HCT116 (cell line): ENCODE results near the gene MTMR12. TPM values are rescaled to one million over a fixed set of nuclear protein-coding genes. Genes with fewer than 3 reads are reported as not detected.
A peak's percentile ranks its signal among the peaks of the same experiment; 100 is the strongest.

Experiments
- ATAC-seq: fragments of 200-7000 bp; cut with Tn5 transposase; 2 replicates; pipeline ENCODE4 v1.9.1; 2020; ENCODE audit warnings: mild to moderate bottlenecking, moderate library complexity
- BruUV-seq: library from RNA; stranded (reverse); fragments of 400-500 nt; replicated peaks from 2 replicates; lab custom pipeline; 2021; lab: Mats Ljungman, UMichigan
- CTCF ChIA-PET: fragments of 300-600 bp; sonication (Branson Sonifier 250); formaldehyde crosslinking; loops from one replicate; lab custom pipeline; 2021; ENCODE audit warnings: antibody characterized with exemption; lab: Charles Lee
- POLR2A ChIA-PET: fragments of 300-600, 350-600 bp; sonication (Branson Sonifier 250); formaldehyde crosslinking; loops from one replicate; lab custom pipeline; 2021; ENCODE audit warnings: antibody characterized with exemption; lab: Charles Lee
- RAD21 ChIA-PET, 2 experiments: fragments of 300-600 bp; sonication (Branson Sonifier 250); formaldehyde crosslinking; loops; one replicate each; lab custom pipeline; 2023; ENCODE audit warnings: low total read pairs in 2 of 2; ENCODE audit not compliant: uncharacterized antibody in 2 of 2, unreplicated experiment in 2 of 2, low non-redundant PET in 1 of 2; lab: Charles Lee
- DNase-seq: peaks from one replicate; pipeline ENCODE4 v3.0.0-alpha.2; 2010; ENCODE audit warnings: low read depth, low spot score
- H2AFZ ChIP-seq: fragments of 200-600 bp; shearing (Covaris generic), sonication (generic); 2 replicates; pipeline ENCODE4 v1.6.1; 2017; ENCODE audit warnings: low read depth, mixed run types, mixed read lengths, antibody characterized with exemption, low read length; ENCODE audit not compliant: poor library complexity, severe bottlenecking
- H3K27ac ChIP-seq: 2 replicates; pipeline ENCODE4 v1.5.1; 2012; ENCODE audit warnings: low read depth, low read length
- H3K27me3 ChIP-seq: fragments of 200-600 bp; sonication (generic); 2 replicates; pipeline ENCODE4 v1.6.1; 2016; ENCODE audit warnings: mixed run types, low read length, mixed read lengths; ENCODE audit not compliant: insufficient read depth
- H3K36me3 ChIP-seq, 2 experiments: fragments of 200-500 bp in 1 of 2; fragments of 200-600 bp in 1 of 2; sonication (Bioruptor generic) in 1 of 2; sonication (generic) in 1 of 2; 2 replicates each; pipeline versions ENCODE4 v1.5.1 to v1.6.1; 2014 to 2016; ENCODE audit warnings: low read length in 2 of 2, inconsistent platforms in 1 of 2, mixed read lengths in 1 of 2, mixed run types in 1 of 2; ENCODE audit not compliant: insufficient read depth in 2 of 2, control insufficient read depth in 1 of 2
- H3K4me1 ChIP-seq, 2 experiments: fragments of 200-600 bp in 1 of 2; sonication (generic) in 1 of 2; 2 replicates each; pipeline versions ENCODE4 v1.5.1 to v1.6.1; 2012 to 2017; ENCODE audit warnings: low read length in 2 of 2, inconsistent platforms in 1 of 2, mild to moderate bottlenecking in 1 of 2, mixed read lengths in 1 of 2, mixed run types in 1 of 2, moderate library complexity in 1 of 2; ENCODE audit not compliant: insufficient read depth in 2 of 2, control insufficient read depth in 1 of 2
- H3K4me2 ChIP-seq: fragments of 200-600 bp; sonication (generic); 2 replicates; pipeline ENCODE4 v1.6.1; 2017; ENCODE audit warnings: mixed run types, low read length, mixed read lengths
- H3K4me3 ChIP-seq, 2 experiments: fragments of 200-600 bp in 1 of 2; sonication (generic) in 1 of 2; replicated peaks in 1 of 2; 2 replicates each; pipeline ENCODE4 v1.5.1; 2011 to 2016; ENCODE audit warnings: low read length in 2 of 2, control low read depth in 1 of 2, low read depth in 1 of 2, mild to moderate bottlenecking in 1 of 2, mixed read lengths in 1 of 2, mixed run types in 1 of 2
- H3K79me2 ChIP-seq: fragments of 200-600 bp; sonication (generic); 2 replicates; pipeline ENCODE4 v1.6.1; 2017; ENCODE audit warnings: mild to moderate bottlenecking, mixed run types, low read length, moderate library complexity, mixed read lengths; ENCODE audit not compliant: insufficient read depth
- H3K9ac ChIP-seq: fragments of 200-600 bp; sonication (generic); 2 replicates; pipeline ENCODE4 v1.6.1; 2016; ENCODE audit warnings: low read length, mixed read lengths
- H3K9me2 ChIP-seq: fragments of 200-600 bp; sonication (generic), shearing (Covaris generic); 2 replicates; pipeline ENCODE4 v1.6.1; 2017; ENCODE audit warnings: mixed run types, mild to moderate bottlenecking, moderate library complexity; ENCODE audit not compliant: insufficient read depth
- H3K9me3 ChIP-seq, 2 experiments: fragments of 200-500 bp in 1 of 2; fragments of 200-600 bp in 1 of 2; sonication (Bioruptor generic) in 1 of 2; sonication (generic) in 1 of 2; 2 replicates each; pipeline ENCODE4 v1.6.1; 2014 to 2017; ENCODE audit warnings: low read length in 2 of 2, mixed read lengths in 2 of 2, inconsistent platforms in 1 of 2, low read depth in 1 of 2, mild to moderate bottlenecking in 1 of 2, mixed run types in 1 of 2, moderate library complexity in 1 of 2; ENCODE audit not compliant: control insufficient read depth in 1 of 2, insufficient read depth in 1 of 2
- H4K20me1 ChIP-seq: fragments of 200-600 bp; sonication (generic), shearing (Covaris generic); 2 replicates; pipeline ENCODE4 v1.6.1; 2017; ENCODE audit warnings: mixed run types, mild to moderate bottlenecking, moderate library complexity; ENCODE audit not compliant: insufficient read depth
- CBX3 ChIP-seq: IDR thresholded peaks from 2 replicates; pipeline ENCODE4 v1.6.1; 2012; ENCODE audit warnings: low read depth
- CEBPB ChIP-seq: IDR thresholded peaks from 2 replicates; pipeline ENCODE4 v1.6.1; 2012; ENCODE audit warnings: low read depth
- EGR1 ChIP-seq: IDR thresholded peaks from 2 replicates; pipeline ENCODE4 v1.6.1; 2012; ENCODE audit warnings: low read depth
- ELF1 ChIP-seq: IDR thresholded peaks from 2 replicates; pipeline ENCODE4 v1.6.1; 2012; ENCODE audit warnings: low read depth, borderline replicate concordance
- EZH2 ChIP-seq: fragments of 200-600 bp; sonication (generic); IDR thresholded peaks from 2 replicates; pipeline ENCODE4 v1.6.1; 2017; ENCODE audit warnings: antibody characterized with exemption, mixed run types
- FOSL1 ChIP-seq: IDR thresholded peaks from 2 replicates; pipeline ENCODE4 v1.6.1; 2012; ENCODE audit warnings: low read depth
- JUND ChIP-seq: IDR thresholded peaks from 2 replicates; pipeline ENCODE4 v1.6.1; 2012
- POLR2A ChIP-seq: IDR thresholded peaks from 2 replicates; pipeline ENCODE4 v1.7.0; 2011; ENCODE audit warnings: borderline replicate concordance; ENCODE audit not compliant: insufficient read depth, insufficient read length; ENCODE audit errors: extremely low read depth
- POLR2AphosphoS5 ChIP-seq: IDR thresholded peaks from 2 replicates; pipeline ENCODE4 v1.6.1; 2011; ENCODE audit warnings: mild to moderate bottlenecking, low read depth, low read length, moderate library complexity
- RAD21 ChIP-seq: IDR thresholded peaks from 2 replicates; pipeline ENCODE4 v1.6.1; 2012; ENCODE audit warnings: low read depth, mild to moderate bottlenecking
- REST ChIP-seq: IDR thresholded peaks from 2 replicates; pipeline ENCODE4 v1.6.1; 2012; ENCODE audit warnings: low read depth
- SIN3A ChIP-seq: IDR thresholded peaks from 2 replicates; pipeline ENCODE4 v1.6.1; 2012; ENCODE audit warnings: low read depth
- SP1 ChIP-seq: IDR thresholded peaks from 2 replicates; pipeline ENCODE4 v1.6.1; 2012; ENCODE audit warnings: low read depth
- SRF ChIP-seq: IDR thresholded peaks from 2 replicates; pipeline ENCODE4 v1.6.1; 2012; ENCODE audit warnings: low read depth
- YY1 ChIP-seq: IDR thresholded peaks from 2 replicates; pipeline ENCODE4 v1.6.1; 2011; ENCODE audit warnings: low read length, low read depth, moderate library complexity, mild to moderate bottlenecking; ENCODE audit not compliant: insufficient replicate concordance; ENCODE audit errors: extremely low read depth
- ZFX ChIP-seq: fragments of 450-650 bp; IDR thresholded peaks from 2 replicates; pipeline ENCODE4 v1.6.1; 2017
- ZNF274 ChIP-seq: fragments of 200-500 bp; sonication (Bioruptor generic); IDR thresholded peaks from 2 replicates; pipeline ENCODE4 v1.6.1; 2014; ENCODE audit warnings: mild to moderate bottlenecking, low read depth, low read length, inconsistent platforms
- intact Hi-C: fragments of 100-400 bp; cut with micrococcal nuclease; formaldehyde crosslinking; loops from 2 replicates; pipeline ENCODE4 v1.10.0; 2022
- total RNA-seq: library from RNA; stranded (reverse); gene quantifications from one replicate; pipeline ENCODE4 v1.2.1, GENCODE V29; 2021; ENCODE audit not compliant: unreplicated experiment
- TF ChIP-seq, protein P1 (sequence below): IDR thresholded peaks from 2 replicates; pipeline ENCODE4 v1.6.1; 2011; ENCODE audit warnings: mild to moderate bottlenecking, low read length, moderate library complexity; ENCODE audit not compliant: insufficient replicate concordance; ENCODE audit errors: extremely low read depth
- TF ChIP-seq, protein P2 (sequence below), 3 experiments: fragments of 200-600 bp in 1 of 3; sonication (generic) in 1 of 3; IDR thresholded peaks in 2 of 3; conservative IDR thresholded peaks in 1 of 3; 2 replicates each; pipeline ENCODE4 v1.5.1; 2012 to 2017; ENCODE audit warnings: low read depth in 2 of 3, low read length in 2 of 3, antibody characterized with exemption in 1 of 3, borderline replicate concordance in 1 of 3, control low read depth in 1 of 3, mild to moderate bottlenecking in 1 of 3, mixed read lengths in 1 of 3, mixed run types in 1 of 3, moderate library complexity in 1 of 3; ENCODE audit not compliant: insufficient read depth in 1 of 3
- TF ChIP-seq, protein P3 (sequence below): IDR thresholded peaks from 2 replicates; pipeline ENCODE4 v1.6.1; 2012

Gene MTMR12
- total RNA-seq, 1 experiment from 2014 or later: 27.3 TPM

DNA sequence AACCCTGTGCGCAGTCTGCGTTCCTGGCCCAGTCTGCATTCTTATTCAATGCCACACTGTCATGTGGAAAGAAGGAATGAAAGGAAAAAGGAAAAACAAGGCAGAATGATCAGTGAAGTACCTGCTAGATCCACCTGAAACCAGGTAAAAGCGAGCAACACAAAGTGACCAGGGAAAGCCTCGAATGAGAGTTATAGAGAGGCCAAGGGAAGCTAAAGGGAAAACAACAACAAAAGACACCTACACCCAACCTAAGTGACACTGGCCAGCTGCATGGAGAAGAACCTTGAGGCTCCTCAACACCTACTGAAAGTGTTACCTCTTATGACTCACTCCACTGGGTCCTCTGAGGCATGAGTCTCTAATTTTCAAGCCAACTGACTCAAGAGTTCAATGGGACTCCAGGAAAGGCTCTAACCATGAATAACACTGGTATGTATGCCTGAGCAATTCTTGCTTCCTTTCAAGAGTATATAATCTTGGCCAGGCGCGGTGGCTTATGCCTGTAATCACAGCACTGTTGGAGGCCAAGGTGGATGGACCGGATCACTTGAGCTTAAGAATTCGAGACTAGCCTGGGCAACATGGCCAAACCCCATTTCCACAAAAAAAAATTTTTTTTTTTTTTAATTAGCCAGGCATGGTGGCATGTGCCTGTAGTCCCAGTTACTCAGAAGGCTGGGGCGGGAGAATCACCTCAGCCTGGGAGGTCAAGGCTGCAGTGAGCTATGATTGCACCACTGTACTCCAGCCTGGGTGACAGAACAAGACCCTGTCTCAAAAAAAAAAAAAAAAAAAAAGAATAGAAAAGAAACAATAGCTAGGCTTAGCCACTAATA, 29.0 kb downstream of the MTMR12 start:
- H3K4me2 ChIP-seq: 0 out of 2 replicates have a peak overlapping the region, but pooled peaks have one; percentile 3
- H3K36me3 ChIP-seq: no peaks in the 10 kb centered on the region
- TF ChIP-seq, protein P1, sequence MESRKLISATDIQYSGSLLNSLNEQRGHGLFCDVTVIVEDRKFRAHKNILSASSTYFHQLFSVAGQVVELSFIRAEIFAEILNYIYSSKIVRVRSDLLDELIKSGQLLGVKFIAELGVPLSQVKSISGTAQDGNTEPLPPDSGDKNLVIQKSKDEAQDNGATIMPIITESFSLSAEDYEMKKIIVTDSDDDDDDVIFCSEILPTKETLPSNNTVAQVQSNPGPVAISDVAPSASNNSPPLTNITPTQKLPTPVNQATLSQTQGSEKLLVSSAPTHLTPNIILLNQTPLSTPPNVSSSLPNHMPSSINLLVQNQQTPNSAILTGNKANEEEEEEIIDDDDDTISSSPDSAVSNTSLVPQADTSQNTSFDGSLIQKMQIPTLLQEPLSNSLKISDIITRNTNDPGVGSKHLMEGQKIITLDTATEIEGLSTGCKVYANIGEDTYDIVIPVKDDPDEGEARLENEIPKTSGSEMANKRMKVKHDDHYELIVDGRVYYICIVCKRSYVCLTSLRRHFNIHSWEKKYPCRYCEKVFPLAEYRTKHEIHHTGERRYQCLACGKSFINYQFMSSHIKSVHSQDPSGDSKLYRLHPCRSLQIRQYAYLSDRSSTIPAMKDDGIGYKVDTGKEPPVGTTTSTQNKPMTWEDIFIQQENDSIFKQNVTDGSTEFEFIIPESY: no peak
- no peak for TF ChIP-seq POLR2A
- TF ChIP-seq, protein P2, sequence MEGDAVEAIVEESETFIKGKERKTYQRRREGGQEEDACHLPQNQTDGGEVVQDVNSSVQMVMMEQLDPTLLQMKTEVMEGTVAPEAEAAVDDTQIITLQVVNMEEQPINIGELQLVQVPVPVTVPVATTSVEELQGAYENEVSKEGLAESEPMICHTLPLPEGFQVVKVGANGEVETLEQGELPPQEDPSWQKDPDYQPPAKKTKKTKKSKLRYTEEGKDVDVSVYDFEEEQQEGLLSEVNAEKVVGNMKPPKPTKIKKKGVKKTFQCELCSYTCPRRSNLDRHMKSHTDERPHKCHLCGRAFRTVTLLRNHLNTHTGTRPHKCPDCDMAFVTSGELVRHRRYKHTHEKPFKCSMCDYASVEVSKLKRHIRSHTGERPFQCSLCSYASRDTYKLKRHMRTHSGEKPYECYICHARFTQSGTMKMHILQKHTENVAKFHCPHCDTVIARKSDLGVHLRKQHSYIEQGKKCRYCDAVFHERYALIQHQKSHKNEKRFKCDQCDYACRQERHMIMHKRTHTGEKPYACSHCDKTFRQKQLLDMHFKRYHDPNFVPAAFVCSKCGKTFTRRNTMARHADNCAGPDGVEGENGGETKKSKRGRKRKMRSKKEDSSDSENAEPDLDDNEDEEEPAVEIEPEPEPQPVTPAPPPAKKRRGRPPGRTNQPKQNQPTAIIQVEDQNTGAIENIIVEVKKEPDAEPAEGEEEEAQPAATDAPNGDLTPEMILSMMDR (IDR thresholded peaks at IDR 0.05 in 2 of 3, conservative IDR thresholded peaks at IDR 0.05 in 1 of 3; ENCODE audit: borderline replicate concordance in 1 of 3, insufficient read depth in 1 of 3, low read depth in 2 of 3, low read length in 2 of 3): no peak
- TF ChIP-seq YY1: no peak
- TF ChIP-seq SP1: no peak
- no peak for TF ChIP-seq ZNF274
- no peak for TF ChIP-seq SIN3A
- no peak for TF ChIP-seq RAD21
- no peak for TF ChIP-seq ZFX
- peak; percentile 27; the same call in 1 of the 2 replicates for TF ChIP-seq JUND
- peak; percentile 31; the same call in 1 of the 2 replicates for TF ChIP-seq FOSL1
- no peak for TF ChIP-seq EGR1
- no peak for TF ChIP-seq REST
- TF ChIP-seq SRF: no peak
- TF ChIP-seq CBX3: no peak
- TF ChIP-seq POLR2AphosphoS5: no peak
- TF ChIP-seq EZH2: no peak
- no peak for TF ChIP-seq CEBPB
- no peak for TF ChIP-seq ELF1
- TF ChIP-seq, protein P3, sequence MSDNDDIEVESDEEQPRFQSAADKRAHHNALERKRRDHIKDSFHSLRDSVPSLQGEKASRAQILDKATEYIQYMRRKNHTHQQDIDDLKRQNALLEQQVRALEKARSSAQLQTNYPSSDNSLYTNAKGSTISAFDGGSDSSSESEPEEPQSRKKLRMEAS: 0 out of 2 replicates have a peak, but pooled peaks have one; percentile 21

More for the DNA sequence above, 29.0 kb downstream of the MTMR12 start:
- no peak overlapping the region for H3K27ac ChIP-seq
- ChIA-PET RAD21 (no interaction called here), CTCF (no interaction called here), POLR2A (no interaction called here)
- DNase-seq (no peak), ATAC-seq (peak; percentile 52; the same call in 1 of the 2 replicates)
- no peaks in the 10 kb centered on the region for H3K9me3 ChIP-seq
- H3K27me3 ChIP-seq: no peaks in the 10 kb centered on the region
- no peak overlapping the region for H3K4me3 ChIP-seq
- no peaks in the 10 kb centered on the region for H3K9me2 ChIP-seq
- H3K79me2 ChIP-seq: peaks cover 25% of the 10 kb centered on the region; the same call in 1 of the 2 replicates
- no peak overlapping the region for H3K9ac ChIP-seq
- intact Hi-C loops: no loop called here
- H3K4me1 ChIP-seq: peaks cover 0 to 7% of the 10 kb centered on the region in 2 experiments; a peak in 1 of 4 replicates
- no peak overlapping the region for H2AFZ ChIP-seq
- BruUV-seq: no TSS peak
- H4K20me1 ChIP-seq: 0 out of 2 replicates have a peak, but pooled peaks cover 3% of the 10 kb centered on the region
